Right ventricle myocardium inferior (tissue), 1 donor: Measurements from ENCODE around the gene SPAST. TPM values are rescaled to one million over a fixed set of nuclear protein-coding genes. Genes with fewer than 3 reads are reported as not detected.
"Not testable (repeated sequence)": the region's sequence is repeated elsewhere in the genome, so short reads cannot be mapped to it uniquely, and the experiment has no call there.

Experiments used
- ATAC-seq: fragments of 200-7000 bp; cut with Tn5 transposase; one replicate; pipeline ENCODE4 v1.9.1; 2020; ENCODE audit warnings: mild to moderate bottlenecking, moderate library complexity
- DNase-seq: peaks from one replicate; pipeline ENCODE4 v3.0.0; 2021; ENCODE audit errors: missing footprints
- intact Hi-C: fragments of 100-400 bp; cut with DNase I; formaldehyde crosslinking; loops from one replicate; pipeline ENCODE4 v1.11.0; 2022
- total RNA-seq: library from RNA; stranded (reverse); fragmentation: NEBNext Ultra II Directional; extraction: Animal tissue kit (Norgen Biotek cat#: 25700); gene quantifications from one replicate; pipeline ENCODE4 v1.2.1, GENCODE V29; 2021
- donor health status: DM: no; HTN: yes; CAD: no; lungs with severe emphysema.

The SPAST gene
- total RNA-seq, 1 donor from 2014 or later, result 9.9 TPM

DNA sequence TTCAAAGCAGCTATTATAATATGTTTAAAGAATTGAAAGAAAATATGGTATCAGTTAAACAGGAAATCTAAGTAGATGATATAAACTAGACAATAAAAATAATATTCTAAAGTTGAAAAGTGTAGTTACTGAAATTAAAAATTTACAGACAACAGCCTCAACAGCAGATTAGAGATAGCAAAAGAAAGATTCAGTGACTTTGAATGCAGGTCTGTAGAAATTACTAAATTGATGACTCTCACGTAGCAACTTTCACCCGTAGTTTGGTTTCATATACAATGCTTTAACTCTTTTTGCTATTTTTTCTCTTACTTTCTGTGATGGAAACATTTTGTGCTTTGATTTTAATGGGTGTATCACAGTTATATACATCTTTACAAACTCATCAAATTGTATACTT is 44.8 kb downstream of the SPAST start:
- ATAC-seq (no peak), DNase-seq (no peak)
- intact Hi-C loops, result no loop called here

DNA sequence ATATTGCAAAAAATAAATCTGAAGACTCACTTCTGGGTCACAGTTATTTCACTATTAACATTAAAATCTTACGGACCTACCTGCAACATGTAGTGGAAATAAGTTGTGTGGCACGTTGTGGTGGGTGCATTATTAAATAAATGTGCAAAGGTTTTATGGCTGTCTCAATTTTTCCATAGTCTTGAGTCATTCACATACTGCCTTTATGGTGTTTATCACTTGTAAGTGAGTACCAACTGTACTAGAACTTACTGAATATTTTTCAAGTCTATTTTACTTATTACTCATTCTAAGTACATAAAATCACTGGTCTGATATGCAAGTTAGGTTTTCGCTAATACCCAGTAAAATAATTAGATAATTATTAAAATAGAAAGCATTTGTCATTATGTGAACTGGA is 54.7 kb downstream of the SPAST start:
- intact Hi-C loops, result no loop called here
- ATAC-seq (no peak), DNase-seq (no peak)

DNA sequence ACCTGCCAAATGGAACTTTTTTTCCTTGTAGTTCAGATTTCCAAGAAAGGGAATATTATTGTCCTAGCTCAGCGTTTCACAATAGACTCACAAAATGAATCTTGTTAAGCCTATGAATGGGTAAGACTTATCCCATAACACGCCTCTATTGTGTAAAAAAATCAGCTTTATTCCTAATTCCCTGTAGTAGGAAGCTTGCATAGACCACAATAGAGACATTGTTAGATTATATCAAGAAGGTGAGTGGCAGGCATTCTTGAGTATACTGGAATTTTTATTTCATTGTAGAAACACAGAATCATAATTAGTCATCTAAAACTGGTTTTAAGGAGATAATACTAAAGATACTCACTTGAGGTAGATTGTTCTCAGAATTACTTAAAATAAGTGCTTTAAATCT is 55.8 kb downstream of the SPAST start:
- ATAC-seq (no peak), DNase-seq (no peak)
- intact Hi-C loops, result no loop called here

DNA sequence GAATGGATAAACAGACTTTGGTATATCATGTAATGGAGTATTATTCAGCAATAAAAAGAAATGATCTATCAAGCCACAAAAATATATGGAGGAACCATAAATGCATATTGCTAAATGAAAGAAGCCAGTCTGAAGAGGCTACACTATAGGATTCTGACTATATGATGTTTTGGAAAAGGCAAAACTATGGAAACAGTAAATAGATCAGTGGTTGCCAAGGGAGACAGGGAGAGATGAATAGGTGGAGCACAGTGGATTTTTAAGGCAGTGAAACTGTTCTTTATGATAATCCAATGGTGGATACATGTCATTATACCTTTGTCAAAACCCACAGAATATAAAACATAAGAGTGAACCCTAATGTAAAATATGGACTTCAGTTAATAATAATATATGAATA is 61.3 kb downstream of the SPAST start:
- ATAC-seq, result no peak
- DNase-seq, result no peak
- intact Hi-C loops, result no loop called here

DNA sequence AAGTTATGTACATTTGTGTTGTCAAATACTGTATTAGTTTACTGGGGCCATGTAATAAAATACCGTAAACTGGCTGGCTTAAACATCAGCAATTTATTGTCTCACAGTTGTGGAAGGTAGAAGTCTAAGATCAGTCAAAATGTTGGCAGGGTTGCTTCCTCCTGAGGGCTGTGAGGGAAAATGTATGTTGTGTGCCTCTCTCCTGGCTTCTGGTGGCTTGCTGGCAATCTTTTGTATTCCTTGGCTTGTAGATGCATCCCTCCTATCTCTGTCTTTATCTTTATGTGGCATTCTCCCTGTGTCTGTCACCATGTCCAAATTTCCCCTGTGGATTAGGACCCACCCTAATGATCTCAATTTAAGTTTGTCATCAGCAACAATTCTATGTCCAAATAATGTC is 65.3 kb downstream of the SPAST start:
- no peak for DNase-seq
- no peak for ATAC-seq
- intact Hi-C loops, result no loop called here

DNA sequence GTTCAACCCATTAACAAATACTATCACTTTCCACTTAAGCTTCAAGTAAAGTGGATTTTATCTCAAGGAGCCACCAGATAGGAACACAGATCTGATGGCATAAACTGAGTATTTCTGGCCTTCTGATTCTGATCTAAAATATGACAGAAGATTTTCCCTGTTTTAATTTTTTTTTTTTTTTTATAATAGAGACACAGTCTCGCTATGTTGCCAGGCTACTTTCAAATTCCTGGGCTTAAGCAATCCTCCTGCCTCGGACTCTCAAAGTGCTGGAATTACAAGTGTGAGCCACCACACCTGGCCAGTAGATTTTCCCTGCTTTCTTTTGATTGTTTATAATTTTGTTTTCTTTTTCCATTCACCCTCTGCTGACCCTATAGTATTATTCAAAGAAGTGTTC is 65.7 kb downstream of the SPAST start:
- no peak for ATAC-seq
- no peak for DNase-seq
- intact Hi-C loops, result no loop called here

DNA sequence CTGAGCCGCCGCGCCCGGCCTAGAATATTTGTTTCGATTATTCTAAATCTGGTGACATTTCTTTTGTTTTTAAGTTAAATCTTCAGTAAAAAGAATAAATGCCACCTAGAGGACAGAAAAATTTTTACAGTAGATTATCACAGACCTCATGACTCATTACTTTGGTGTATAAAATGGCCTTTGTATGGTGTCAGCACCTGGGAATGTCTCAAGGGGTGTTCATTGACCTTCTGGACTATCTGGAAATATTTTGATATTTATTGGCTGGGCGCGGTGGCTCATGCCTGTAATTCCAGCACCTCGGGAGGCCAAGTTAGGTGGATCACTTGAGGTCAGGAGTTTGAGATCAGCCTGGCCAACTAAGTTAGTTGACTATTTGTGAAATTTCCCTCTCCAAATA is 72.1 kb downstream of the SPAST start:
- intact Hi-C loops, result no loop called here

DNA sequence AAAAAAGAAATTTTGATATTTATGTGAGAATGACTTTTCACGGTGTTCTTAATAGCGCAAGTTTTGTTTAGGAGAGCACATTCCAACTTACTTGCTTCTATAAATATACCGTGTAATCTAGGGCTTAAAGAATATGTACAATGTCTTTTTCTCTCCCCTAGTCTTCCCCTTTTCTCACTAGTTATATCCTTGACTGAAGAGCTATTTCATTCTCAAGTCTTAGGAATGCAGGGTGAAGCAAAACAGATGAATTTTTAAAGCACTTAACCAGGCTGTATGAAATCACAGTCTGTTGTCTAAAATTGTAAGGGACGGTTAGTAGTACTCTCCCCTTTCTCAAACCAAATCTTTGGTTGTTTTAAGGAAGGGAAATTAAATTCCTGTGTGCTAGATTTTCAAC is 72.7 kb downstream of the SPAST start:
- no peak for ATAC-seq
- intact Hi-C loops, result no loop called here

More for the DNA sequence above, 72.1 kb downstream of the SPAST start:
- DNase-seq (no peak), ATAC-seq (no peak)

DNA sequence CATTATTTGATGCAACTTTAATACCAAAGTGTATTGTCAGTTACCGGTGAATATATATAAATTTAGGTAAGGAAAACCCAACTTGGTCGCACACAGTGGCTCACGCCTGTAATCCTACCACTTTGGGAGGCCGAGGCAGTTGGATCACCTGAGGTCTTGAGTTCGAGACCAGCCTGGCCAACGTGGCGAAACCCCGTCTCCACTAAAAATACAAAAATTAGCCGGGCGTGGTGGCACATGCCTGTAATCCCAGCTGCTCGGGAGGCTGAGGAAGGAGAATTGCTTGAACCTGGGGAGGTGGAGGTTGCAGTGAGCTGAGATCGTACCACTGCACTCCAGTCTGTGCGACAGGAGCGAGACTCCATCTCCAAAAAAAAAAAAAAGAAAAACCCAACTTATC is 88.2 kb downstream of the SPAST start:
- intact Hi-C loops, ATAC-seq, DNase-seq: not testable (repeated sequence)

More for the DNA sequence above, 72.7 kb downstream of the SPAST start:
- DNase-seq, result no peak

DNA sequence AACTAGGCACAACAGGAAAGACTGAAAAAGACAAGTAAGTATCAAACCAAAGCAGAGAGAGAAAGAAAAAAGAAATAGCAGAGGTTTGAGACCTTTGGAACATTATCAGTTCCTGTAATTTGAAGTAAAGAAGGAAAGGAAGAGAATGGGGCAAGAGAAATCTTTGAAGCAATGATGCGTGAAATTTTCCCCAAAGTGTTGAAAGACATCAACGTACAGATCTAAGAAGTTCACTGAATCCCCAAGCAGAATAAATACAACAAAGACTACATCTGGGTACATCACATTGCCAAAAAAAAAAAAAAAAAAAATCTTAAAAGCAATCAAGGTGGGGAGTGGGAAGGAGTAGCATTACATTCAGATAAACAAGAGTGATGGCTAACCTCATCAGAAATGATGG is 96.3 kb downstream of the SPAST start:
- intact Hi-C loops, result loop anchor here (10.0 kb wide), 2 partner anchors 95 to 115 kb away; partner anchors contain the start of genes SPAST and YIPF4
- ATAC-seq (no peak), DNase-seq (no peak)

DNA sequence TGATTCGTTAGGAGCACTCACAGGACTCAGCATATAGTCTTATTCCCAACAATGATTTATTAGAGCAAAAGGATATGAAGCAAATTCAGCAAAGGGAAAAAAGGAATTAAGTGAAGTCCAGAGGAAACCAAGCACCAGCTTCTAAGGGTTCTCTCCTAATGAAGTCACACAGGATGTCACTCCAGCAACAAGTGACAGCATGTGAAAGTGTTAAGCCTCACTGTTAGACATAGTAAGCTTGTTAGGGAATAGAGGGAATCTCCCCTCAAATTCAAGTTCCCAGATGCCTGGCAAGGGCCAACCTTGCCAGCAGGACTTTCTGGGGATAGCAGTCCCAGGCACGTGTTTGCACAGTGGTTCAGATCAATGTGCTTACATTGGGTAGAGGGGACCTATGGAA is 97.9 kb downstream of the SPAST start:
- intact Hi-C loops, result loop anchor here (10.0 kb wide), 2 partner anchors 96 to 114 kb away; partner anchors contain the start of genes SPAST and YIPF4
- ATAC-seq (no peak), DNase-seq (no peak)

DNA sequence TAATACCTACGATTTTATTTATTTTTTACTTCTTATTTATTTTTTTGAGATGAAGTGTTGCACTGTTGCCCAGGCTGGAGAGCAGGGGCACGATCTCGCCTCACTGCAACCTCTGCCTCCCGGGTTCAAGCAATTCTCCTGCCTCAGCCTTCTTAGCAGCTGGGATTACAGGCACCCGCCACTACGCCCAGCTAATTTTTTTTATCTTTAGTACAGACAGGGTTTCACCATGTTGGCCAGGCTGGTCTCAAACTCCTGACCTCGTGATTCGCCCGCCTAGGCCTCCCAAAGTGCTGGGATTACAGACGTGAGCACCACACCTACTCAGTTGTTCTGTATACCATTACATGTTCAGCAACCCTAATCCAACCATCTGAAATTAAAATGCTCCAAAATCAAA is 100.9 kb downstream of the SPAST start:
- not testable (repeated sequence) for ATAC-seq
- intact Hi-C loops, result loop anchor here (10.0 kb wide), 2 partner anchors 99 to 111 kb away; partner anchors contain the start of genes SPAST and YIPF4

DNA sequence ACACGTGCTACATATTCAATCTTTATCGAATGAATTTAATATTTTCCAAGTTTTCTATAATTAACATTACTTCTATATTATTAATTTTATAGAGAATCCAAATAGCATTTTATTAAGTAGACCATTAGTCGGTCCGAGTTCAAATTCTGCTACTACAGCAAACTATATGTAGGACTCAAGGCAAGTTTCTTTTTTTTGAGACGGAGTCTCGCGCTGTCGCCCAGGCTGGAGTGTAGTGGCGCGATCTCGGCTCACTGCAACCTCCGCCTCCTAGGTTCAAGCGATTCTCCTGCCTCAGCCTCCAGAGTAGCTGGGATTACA is 101.6 kb downstream of the SPAST start:
- intact Hi-C loops, result loop anchor here (1.0 to 10.0 kb wide), 3 partner anchors 100 to 155 kb away; partner anchors contain the start of genes SPAST and YIPF4
- peak; percentile 14 for ATAC-seq

More for the DNA sequence above, 100.9 kb downstream of the SPAST start:
- DNase-seq, result not testable (repeated sequence)

DNA sequence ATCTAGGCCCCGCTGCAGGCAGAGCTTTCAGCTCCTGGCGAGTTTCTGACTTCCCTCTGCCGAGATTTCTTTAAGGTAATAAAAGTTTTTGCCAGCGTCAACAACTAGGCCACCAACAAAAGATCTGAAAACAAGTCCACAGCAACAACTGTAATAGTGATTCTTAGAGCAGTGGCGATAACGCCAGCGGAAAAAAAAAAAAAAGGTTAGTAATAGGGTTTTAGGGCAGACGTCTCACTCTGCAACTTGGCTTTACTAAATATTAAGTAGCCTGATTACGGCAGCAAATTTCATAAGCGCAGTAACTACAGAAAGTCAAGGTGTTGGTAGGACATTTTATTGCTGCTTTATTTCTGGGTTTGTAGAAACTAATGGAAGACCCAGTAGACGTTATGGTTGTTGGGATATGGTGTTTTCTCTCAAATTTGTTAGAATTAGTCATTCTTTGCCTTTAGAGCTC is 102.8 kb downstream of the SPAST start:
- ATAC-seq, result no peak
- intact Hi-C loops, result loop anchor here (10.0 kb wide), 2 partner anchors 101 to 109 kb away; partner anchors contain the start of genes SPAST and YIPF4
- no peak for DNase-seq

More for the DNA sequence above, 101.6 kb downstream of the SPAST start:
- not testable (repeated sequence) for DNase-seq

DNA sequence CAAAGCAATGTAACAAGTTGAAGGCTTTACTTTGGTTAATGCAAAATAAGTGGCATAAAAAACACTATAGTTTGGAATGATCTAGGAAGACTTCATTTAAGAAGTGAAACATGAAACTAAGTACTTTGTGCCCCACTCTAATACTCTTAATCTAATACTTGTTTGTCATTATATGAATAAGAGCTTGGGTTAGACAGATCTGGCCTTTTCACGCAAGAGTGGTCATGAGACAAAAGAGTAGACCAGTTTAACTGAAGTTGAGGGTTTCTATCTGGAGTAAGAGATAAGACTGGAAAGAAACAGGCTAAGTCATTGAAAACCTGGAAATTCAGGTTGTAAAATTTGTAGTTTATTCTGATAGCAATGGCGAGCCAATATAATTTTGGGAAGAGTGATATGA is 105.2 kb downstream of the SPAST start:
- ATAC-seq, result no peak
- intact Hi-C loops, result loop anchor here (10.0 kb wide), 2 partner anchors 104 to 106 kb away; partner anchors contain the start of genes SPAST and YIPF4
- no peak for DNase-seq

DNA sequence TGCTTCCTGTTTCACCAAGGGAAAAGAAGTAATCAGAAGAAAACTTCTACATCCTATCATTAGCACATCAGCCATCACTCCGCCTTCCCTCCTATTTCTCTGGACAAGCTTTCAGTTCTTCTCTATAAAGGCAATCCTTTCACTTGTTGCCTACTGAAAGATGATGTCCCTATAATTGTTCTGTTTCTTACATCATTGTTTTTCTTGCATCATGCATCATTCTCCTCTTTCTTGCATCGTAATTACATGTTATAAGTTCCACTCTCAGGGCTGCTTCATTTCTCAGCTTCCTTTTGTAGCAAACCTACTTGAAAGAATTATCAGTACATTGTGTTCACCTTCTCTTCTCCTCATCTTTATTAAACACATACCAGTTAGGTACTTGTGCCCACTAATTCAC is 109.5 kb downstream of the SPAST start:
- intact Hi-C loops, result no loop called here
- no peak for ATAC-seq
- no peak for DNase-seq

DNA sequence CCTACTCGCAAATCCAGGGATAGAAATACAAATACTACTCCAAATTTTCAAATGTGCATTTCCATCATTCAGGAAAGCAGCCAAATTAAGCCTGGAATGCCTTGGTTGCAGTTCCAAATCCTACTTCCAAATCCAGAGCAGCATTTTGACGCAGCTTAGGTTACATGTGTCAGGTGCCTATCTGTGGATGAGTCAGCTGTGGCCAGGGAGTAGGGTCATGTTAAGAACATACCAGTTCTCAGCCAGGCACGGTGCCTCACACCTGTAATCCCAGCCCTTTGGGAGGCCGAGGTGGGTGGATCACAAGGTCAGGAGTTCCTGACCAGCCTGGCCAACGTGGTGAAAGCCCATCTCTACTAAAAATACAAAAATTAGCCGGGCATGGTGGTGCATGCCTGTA is 119.3 kb downstream of the SPAST start:
- intact Hi-C loops, result no loop called here
- ATAC-seq (no peak), DNase-seq (no peak)

DNA sequence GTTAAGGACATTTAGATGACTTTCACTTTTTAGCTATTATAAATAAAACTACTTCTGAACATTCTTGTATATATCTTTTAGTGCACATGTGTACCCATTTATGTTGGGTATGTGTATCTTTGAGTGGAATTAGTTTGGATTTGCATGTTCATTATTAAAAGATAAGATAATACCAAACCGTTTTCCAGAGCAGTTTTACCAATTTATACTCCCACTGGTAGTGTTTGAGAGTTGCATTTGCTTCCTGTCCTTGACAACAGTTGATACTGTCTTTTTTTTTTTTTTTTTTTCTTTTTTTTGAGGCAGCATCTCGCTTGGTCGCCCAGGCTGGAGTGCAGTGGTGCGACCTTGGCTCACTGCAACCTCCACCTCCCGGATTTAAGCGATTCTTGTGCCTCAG is 125.7 kb downstream of the SPAST start:
- ATAC-seq (no peak), DNase-seq (no peak)
- intact Hi-C loops, result no loop called here

DNA sequence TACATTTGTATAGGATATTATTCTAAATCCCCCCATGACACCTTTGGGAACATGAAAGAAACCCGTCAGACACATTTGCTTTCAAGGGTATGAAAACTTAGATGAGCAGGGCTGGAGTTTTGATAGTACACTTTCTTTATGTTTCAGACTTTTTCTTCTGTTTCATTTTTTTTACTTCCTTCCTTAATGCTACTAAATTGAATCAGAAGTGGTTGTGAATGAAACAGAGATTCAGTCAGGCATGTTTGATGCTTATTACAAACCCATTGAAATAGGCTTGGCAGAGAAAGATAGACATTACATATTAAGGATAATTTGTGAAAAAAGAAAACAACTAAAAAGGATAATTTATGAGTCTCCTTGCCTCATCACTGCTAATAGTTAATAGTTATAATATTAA is 129.1 kb downstream of the SPAST start:
- ATAC-seq (no peak), DNase-seq (no peak)
- intact Hi-C loops, result no loop called here

DNA sequence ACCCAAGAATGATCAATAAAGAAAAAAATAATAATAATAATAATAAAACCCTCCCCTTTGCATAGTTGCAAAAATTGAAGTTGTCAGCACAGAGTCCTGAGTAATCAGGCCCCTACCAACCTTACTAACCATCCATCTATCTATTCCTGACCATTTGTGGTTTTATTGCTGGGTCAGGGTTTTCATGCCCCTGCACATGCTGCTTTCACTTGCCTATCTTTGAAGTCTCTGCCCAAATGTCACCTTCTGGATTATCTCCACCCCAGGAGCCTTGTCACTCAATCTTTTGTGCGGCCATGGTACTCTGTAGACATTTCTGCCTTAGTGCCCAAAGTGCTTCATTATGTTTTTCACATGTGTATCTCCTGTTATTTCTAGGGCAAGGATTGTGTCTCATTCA is 137.5 kb downstream of the SPAST start:
- no peak for DNase-seq
- no peak for ATAC-seq
- intact Hi-C loops, result no loop called here

DNA sequence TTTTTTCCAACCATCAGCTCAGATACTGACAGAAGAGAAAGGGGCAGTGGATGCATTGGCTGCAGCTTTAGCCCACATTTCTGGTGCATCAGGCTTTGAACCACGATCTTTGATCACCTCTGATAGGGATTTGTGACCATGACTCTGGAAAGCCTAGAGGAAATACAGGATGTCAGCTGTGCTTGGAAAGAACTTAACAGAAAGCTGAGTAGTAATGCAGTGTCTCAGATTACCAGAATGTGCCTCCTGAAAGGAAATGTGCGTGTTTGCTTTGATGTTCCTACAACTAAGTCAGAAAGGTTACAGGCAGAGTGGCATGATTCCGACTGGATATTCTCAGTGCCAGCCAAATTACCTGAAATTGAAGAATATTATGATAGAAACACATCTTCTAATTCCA is 140.1 kb downstream of the SPAST start:
- ATAC-seq, intact Hi-C loops, DNase-seq: not testable (repeated sequence)
